GM10847 (cell line): ENCODE data around the gene PHACTR4.

Source experiments
- POLR2A ChIP-seq: IDR thresholded peaks from 2 replicates; pipeline ENCODE4 v1.6.1; 2011; ENCODE audit not compliant: insufficient read length; ENCODE audit errors: extremely low read depth

The PHACTR4 gene

DNA sequence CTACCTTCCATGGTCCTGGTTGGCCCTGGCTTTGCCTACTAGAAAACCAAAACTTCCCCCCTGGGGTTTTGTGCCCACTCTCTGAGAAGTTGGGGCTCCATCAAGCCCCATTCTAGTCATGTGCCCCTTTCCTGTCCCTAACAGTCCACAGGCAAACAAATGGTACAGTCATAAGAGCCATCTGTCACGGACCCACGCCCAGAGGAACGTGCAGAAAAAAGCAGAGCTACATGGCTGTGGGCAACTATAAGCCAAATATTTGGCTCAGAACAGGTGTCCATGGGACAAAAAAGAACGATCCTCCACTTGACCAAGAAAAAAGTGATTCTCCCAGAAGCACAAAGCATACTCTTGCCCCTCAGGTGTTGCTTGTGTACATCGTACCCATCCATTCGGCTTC, 168.7 kb downstream of the PHACTR4 start:
- TF ChIP-seq POLR2A, result no peak

DNA sequence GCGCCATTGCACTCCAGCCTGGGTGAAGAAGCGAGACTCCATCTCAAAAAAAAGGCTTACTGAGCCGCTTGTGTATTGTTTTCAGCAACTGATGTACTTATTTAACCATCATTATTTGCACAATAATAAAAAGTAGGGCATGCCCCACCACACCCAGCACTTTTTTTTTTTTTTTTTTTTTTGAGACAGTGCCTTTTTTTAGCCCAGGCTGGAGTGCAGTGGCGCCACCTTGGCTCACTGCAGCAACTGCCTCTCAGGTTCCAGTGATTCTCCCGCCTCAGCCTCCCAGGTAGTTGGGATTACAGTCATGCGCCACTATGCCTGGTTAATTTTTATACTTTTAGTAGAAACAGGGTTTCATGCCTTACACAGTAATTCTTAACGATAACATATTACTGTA, 171.1 kb downstream of the PHACTR4 start:
- no peak for TF ChIP-seq POLR2A

DNA sequence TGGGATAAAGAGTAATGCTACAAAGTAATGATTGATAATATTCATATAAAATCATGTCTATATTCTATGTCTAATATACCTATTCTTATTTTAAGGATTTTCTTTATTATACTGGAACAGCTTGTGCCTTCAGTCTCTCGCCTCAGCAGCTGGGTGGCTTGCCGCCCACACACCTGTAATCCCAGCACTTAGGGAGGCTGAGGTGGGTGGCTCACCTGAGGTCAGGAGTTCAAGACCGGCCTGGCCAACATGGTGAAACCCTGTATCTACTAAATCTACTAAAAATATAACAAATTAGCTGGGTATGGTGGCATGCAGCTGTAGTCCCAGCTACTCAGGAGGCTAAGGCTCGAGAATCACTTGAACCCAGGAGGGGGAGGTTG, 175.7 kb downstream of the PHACTR4 start:
- no peak for TF ChIP-seq POLR2A

DNA sequence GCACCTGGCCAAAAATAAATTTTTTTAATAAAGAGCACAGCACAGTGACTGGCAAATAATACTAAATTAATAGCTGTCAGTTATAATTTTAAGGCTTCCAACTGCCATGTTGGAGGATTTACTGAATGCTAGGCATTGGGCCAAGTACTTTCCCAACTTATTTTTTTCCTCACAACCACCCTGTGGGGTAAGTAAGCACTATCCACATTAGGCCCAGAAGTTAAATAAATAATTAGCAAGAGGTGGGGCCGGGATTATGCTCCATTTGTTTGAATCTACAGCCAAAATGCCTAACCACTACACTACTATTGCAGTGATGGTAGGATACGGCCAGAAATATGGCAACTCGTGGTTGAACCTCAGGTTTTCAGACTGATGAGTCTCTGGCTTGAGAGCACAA, 178.8 kb downstream of the PHACTR4 start:
- no peak for TF ChIP-seq POLR2A
